ENCODE measurements around the gene HS3ST5. TPM values are rescaled to one million over a fixed set of nuclear protein-coding genes. Genes with fewer than 3 reads are reported as not detected.

Gene HS3ST5
- total and polyA plus RNA-seq, 4 donors: not detected

- no peaks in the 10 kb centered on the region for H3K36me3 ChIP-seq (ENCODE audit: control insufficient read depth in 4 of 4, insufficient read depth in 3 of 4, low read depth in 1 of 4, low read length in 3 of 4)
- WGBS: 61% methylated on average over 1 of the region's 1 CpG
- H3K27ac ChIP-seq (ENCODE audit: low read depth in 1 of 2, low read length in 2 of 2): no peak overlapping the region
- H3K9me3 ChIP-seq (ENCODE audit: control insufficient read depth in 4 of 4, low read length in 3 of 4): no peaks in the 10 kb centered on the region
- H3K9ac ChIP-seq (ENCODE audit: low read depth in 1 of 2, low read length in 2 of 2): no peak overlapping the region
- no peaks in the 10 kb centered on the region for H3K4me1 ChIP-seq (ENCODE audit: control insufficient read depth in 4 of 4, insufficient read depth in 4 of 4, low read length in 3 of 4)
- H3K4me3 ChIP-seq (ENCODE audit: low read depth in 1 of 3, low read length in 3 of 3): no peak overlapping the region
- peaks cover 0 to 2% (median 0%) of the 10 kb centered on the region in 4 donors for H3K27me3 ChIP-seq (ENCODE audit: control insufficient read depth in 4 of 4, insufficient read depth in 4 of 4, low read length in 3 of 4)
- DNase-seq (ENCODE audit: low spot score): no peak
- TF ChIP-seq JUND (IDR thresholded peaks at IDR 0.05): no peak
- TF ChIP-seq NR2F2 (IDR thresholded peaks at IDR 0.05): peak; percentile 24
Observed at GRCh38 chr6:114249522-114249921, 93.3 kb downstream of the HS3ST5 start.

- no peaks in the 10 kb centered on the region for H3K4me1 ChIP-seq (ENCODE audit: control insufficient read depth in 4 of 4, insufficient read depth in 4 of 4, low read length in 3 of 4)
- no peak overlapping the region for H3K9ac ChIP-seq (ENCODE audit: low read depth in 1 of 2, low read length in 2 of 2)
- no peak for DNase-seq (ENCODE audit: low spot score)
- H3K27me3 ChIP-seq (ENCODE audit: control insufficient read depth in 4 of 4, insufficient read depth in 4 of 4, low read length in 3 of 4): peaks cover 0 to 2% (median 0%) of the 10 kb centered on the region in 4 donors
- no peak overlapping the region for H3K27ac ChIP-seq (ENCODE audit: low read depth in 1 of 2, low read length in 2 of 2)
- no peaks in the 10 kb centered on the region for H3K36me3 ChIP-seq (ENCODE audit: control insufficient read depth in 4 of 4, insufficient read depth in 3 of 4, low read depth in 1 of 4, low read length in 3 of 4)
- WGBS: 28% methylated on average over 2 of the region's 2 CpGs
- H3K4me3 ChIP-seq (ENCODE audit: low read depth in 1 of 3, low read length in 3 of 3): no peak overlapping the region
- TF ChIP-seq ZBTB33 (IDR thresholded peaks at IDR 0.05): no peak
- H3K9me3 ChIP-seq (ENCODE audit: control insufficient read depth in 4 of 4, low read length in 3 of 4): no peaks in the 10 kb centered on the region
Observed at GRCh38 chr6:114247101-114247500, 95.7 kb downstream of the HS3ST5 start.

GRCh38 chr6:114240796-114241195 lies 102.0 kb downstream of the HS3ST5 start:
- Histone ChIP-seq H3K9me3 (ENCODE audit: control insufficient read depth in 4 of 4, low read length in 3 of 4) (no peaks in the 10 kb centered on the region), H3K27me3 (ENCODE audit: control insufficient read depth in 4 of 4, insufficient read depth in 4 of 4, low read length in 3 of 4) (peaks cover 0 to 2% (median 0%) of the 10 kb centered on the region in 4 donors), H3K36me3 (ENCODE audit: control insufficient read depth in 4 of 4, insufficient read depth in 3 of 4, low read depth in 1 of 4, low read length in 3 of 4) (no peaks in the 10 kb centered on the region), H3K27ac (ENCODE audit: low read depth in 1 of 2, low read length in 2 of 2) (no peak overlapping the region), H3K9ac (ENCODE audit: low read depth in 1 of 2, low read length in 2 of 2) (no peak overlapping the region), H3K4me3 (ENCODE audit: low read depth in 1 of 3, low read length in 3 of 3) (no peak overlapping the region), H3K4me1 (ENCODE audit: control insufficient read depth in 4 of 4, insufficient read depth in 4 of 4, low read length in 3 of 4) (no peaks in the 10 kb centered on the region)
- no peak for DNase-seq (ENCODE audit: low spot score)
- 85% methylated on average over 3 of the region's 3 CpGs for WGBS
- TF ChIP-seq ZBTB33 (IDR thresholded peaks at IDR 0.05) (no peak), RAD21 (IDR thresholded peaks at IDR 0.05) (no peak), MAX (IDR thresholded peaks at IDR 0.05) (no peak), ATF3 (IDR thresholded peaks at IDR 0.05) (no peak)

- no peak overlapping the region for H3K9ac ChIP-seq (ENCODE audit: low read depth in 1 of 2, low read length in 2 of 2)
- H3K27ac ChIP-seq (ENCODE audit: low read depth in 1 of 2, low read length in 2 of 2): no peak overlapping the region
- DNase-seq (ENCODE audit: low spot score): no peak
- no peaks in the 10 kb centered on the region for H3K4me1 ChIP-seq (ENCODE audit: control insufficient read depth in 4 of 4, insufficient read depth in 4 of 4, low read length in 3 of 4)
- no peaks in the 10 kb centered on the region for H3K27me3 ChIP-seq (ENCODE audit: control insufficient read depth in 4 of 4, insufficient read depth in 4 of 4, low read length in 3 of 4)
- no peaks in the 10 kb centered on the region for H3K36me3 ChIP-seq (ENCODE audit: control insufficient read depth in 4 of 4, insufficient read depth in 3 of 4, low read depth in 1 of 4, low read length in 3 of 4)
- H3K4me3 ChIP-seq (ENCODE audit: low read depth in 1 of 3, low read length in 3 of 3): no peak overlapping the region
- 83% methylated on average over 2 of the region's 2 CpGs for WGBS
- peaks cover 0 to 6% (median 0%) of the 10 kb centered on the region in 4 donors for H3K9me3 ChIP-seq (ENCODE audit: control insufficient read depth in 4 of 4, low read length in 3 of 4)
- no peak for TF ChIP-seq FOXA2 (IDR thresholded peaks at IDR 0.05)
- no peak for TF ChIP-seq ZBTB33 (IDR thresholded peaks at IDR 0.05)
- TF ChIP-seq CTCF (IDR thresholded peaks at IDR 0.05; ENCODE audit: low read depth, low read length, missing input control): no peak
- no peak for TF ChIP-seq RXRA (IDR thresholded peaks at IDR 0.05)
- TF ChIP-seq YY1 (IDR thresholded peaks at IDR 0.05): no peak
- no peak for TF ChIP-seq JUND (IDR thresholded peaks at IDR 0.05)
Observed at GRCh38 chr6:114228675-114229074, 114.1 kb downstream of the HS3ST5 start.
